D721Med (cell line): ENCODE results near the gene RBM7.

Source experiments
- DNase-seq: peaks from one replicate; pipeline ENCODE4 v3.0.0; 2011; ENCODE audit warnings: low spot score; ENCODE audit not compliant: insufficient read length
- FAIRE-seq: peaks from 2 replicates; lab custom pipeline; 2011; peaks lifted over from hg19 to GRCh38; lab: Jason Lieb, UNC
- TF ChIP-seq, protein P1 (sequence below): IDR thresholded peaks from 2 replicates; pipeline ENCODE4 v1.5.1; 2012; ENCODE audit warnings: mild to moderate bottlenecking, control low read depth; ENCODE audit not compliant: insufficient read depth; ENCODE audit errors: missing control alignments

Gene RBM7

DNA sequence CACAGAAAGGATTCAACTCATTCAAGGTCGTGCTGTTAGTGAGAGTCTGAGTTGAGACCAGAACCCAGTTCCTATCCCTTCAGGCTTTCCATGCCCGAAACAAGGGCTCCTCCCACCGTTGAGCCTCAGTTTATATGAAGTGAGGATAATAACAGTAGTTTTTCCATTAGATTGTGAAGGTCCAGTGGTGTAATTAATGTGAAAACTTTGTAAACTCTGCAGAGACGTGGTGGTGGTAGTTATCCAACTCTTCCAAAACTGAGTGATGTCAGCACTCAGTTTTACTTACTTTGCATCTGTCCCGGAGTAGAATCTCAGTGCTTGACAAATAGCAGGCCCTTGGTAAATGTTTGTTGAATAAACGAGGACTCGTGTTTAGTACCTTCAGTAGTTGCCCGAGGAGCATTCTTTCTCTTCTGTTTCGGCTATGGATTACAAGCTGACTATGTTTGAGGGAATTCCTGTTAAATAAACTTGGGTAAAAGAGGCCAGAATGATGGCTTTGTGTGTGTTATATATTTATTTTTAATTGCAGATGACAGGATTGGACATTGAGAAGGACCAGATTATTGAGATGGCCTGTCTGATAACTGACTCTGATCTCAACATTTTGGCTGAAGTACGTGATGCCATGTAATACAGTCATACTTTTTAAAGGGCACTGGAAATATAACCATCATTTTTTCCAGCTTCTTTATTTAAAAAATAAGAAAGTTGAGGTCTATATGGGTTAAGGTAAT lies 39.8 kb downstream of the RBM7 start:
- no peak for DNase-seq
- TF ChIP-seq, protein P1, sequence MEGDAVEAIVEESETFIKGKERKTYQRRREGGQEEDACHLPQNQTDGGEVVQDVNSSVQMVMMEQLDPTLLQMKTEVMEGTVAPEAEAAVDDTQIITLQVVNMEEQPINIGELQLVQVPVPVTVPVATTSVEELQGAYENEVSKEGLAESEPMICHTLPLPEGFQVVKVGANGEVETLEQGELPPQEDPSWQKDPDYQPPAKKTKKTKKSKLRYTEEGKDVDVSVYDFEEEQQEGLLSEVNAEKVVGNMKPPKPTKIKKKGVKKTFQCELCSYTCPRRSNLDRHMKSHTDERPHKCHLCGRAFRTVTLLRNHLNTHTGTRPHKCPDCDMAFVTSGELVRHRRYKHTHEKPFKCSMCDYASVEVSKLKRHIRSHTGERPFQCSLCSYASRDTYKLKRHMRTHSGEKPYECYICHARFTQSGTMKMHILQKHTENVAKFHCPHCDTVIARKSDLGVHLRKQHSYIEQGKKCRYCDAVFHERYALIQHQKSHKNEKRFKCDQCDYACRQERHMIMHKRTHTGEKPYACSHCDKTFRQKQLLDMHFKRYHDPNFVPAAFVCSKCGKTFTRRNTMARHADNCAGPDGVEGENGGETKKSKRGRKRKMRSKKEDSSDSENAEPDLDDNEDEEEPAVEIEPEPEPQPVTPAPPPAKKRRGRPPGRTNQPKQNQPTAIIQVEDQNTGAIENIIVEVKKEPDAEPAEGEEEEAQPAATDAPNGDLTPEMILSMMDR: no peak
- FAIRE-seq: no peak

DNA sequence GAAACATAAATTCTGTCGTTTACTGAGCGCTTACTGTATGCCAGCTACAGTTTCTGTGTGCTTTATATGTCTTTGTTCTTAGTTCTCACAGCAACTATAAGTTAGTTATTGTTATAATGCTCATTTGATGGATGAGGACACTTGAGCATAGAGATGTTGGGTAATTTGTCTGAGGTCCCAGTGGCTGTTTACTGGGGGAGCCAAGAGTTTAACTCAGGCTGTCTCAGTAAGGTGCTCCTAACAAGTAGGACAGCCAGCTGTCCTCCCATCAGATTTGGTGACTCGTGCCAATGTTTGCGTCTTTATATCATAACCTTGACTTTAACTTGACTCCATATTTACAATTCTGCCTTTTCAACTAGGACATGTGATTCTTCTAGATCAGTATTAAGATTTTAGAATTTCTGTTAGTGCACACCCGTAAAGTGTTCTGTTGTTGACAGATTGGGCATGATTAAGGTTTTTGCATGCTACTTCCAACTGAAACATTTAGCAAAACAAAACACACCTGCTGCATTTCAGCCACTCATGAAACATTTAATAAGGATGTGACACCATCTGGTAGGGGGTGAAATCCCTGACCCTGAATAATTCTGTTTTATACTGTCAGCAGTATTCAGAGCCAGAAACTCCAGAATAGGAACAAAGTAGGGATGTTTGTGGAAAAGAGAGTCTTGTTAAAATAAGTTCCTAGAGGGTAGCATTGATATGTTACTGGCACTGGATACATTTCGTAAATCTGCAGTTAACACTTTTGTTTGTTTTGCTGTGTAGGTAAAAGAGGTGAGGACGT lies 40.7 kb downstream of the RBM7 start:
- no peak for DNase-seq
- no peak for FAIRE-seq
- TF ChIP-seq, protein P1: no peak

DNA sequence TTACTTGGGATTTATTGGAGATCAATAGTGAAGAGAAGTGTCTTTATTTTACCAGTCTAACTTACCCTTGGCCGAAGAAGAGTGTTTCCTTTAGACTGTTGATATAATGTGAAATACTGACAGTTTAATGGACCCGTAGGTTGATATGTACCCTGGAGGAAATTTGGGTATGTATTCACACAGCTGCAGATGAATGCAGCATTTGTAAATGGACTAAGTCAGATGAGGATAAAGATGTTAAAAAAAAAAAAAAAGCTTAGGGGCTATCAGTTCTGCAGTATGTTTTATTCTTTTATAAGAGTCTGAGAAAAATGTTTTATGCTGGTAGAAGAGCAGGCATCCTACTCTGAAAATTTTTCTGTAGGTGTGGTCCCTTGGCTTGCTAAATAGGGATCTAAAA lies 41.5 kb downstream of the RBM7 start:
- TF ChIP-seq, protein P1: no peak
- no peak for DNase-seq
- FAIRE-seq: no peak

DNA sequence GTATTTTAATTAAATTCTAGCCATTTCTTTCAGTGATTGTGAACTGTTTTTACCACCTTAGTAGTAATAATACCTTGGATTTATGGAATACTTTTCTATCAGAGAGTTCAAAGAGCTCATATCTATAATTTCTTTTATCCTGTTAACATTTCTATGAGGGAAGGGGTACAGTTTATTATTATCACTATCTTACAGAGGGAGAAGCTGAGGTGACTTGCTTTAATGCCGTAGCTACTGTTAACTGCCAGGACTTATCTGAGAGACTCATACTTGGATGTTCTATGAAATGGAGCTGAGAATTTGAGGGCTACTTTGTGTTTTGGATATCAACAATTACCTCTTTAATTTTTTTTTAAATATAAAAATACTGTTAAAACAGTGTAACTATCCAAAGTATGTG lies 42.1 kb downstream of the RBM7 start:
- TF ChIP-seq, protein P1: no peak
- DNase-seq: no peak
- no peak for FAIRE-seq

DNA sequence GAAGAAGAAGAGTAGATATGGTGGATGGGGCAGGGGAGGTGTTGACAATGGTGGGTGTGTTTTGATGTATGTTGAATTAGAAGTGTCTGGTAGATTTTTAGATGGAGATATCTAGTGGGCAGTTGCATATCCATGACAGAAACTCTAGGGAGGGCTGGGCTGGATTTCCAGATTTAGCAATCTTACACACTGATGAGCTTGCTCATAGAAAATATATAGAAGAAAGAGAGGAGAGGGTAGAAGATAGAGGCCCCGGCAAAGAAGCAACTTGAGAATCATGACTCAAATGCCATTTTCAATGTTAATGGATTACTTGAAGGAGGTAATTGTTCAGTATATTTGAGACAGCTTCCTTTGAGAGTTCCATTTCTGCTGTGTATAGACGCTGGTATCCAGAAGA lies 47.0 kb downstream of the RBM7 start:
- TF ChIP-seq, protein P1: no peak

DNA sequence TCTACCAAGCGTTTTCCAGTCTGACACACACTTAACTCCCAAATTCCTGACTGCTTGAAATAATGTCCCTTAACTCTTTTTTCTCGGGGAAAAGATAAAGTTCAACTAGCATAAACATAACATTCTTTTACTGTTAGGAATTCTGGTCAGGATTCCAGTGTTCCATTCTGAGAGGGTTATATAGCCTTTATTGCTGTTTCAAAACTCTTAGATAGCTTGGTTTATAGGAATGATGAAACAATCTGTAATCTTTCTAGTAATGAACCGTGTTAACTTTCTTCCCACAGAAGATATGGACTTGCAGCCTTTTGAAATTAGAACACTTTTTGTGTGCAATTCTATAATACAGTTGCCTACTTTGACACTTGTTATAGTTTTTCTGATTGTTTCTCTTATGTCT lies 47.4 kb downstream of the RBM7 start:
- no peak for FAIRE-seq
- DNase-seq: no peak

More for the DNA sequence above, 47.0 kb downstream of the RBM7 start:
- no peak for DNase-seq
- no peak for FAIRE-seq

More for the DNA sequence above, 47.4 kb downstream of the RBM7 start:
- TF ChIP-seq, protein P1: no peak
